PFSK-1 (cell line): ENCODE results near the gene GPR55.

ENCODE experiments used
- FOXP2 ChIP-seq: optimal IDR thresholded peaks from 2 replicates; pipeline ENCODE3; 2011; ENCODE audit warnings: borderline replicate concordance, control low read depth, inconsistent platforms; ENCODE audit not compliant: insufficient read depth; ENCODE audit errors: extremely low read length, extremely low read depth
- POLR2AphosphoS5 ChIP-seq: IDR thresholded peaks from 2 replicates; pipeline ENCODE4 v1.6.1; 2012; ENCODE audit warnings: low read depth, mild to moderate bottlenecking, control low read depth, low read length, moderate library complexity
- SIN3A ChIP-seq: IDR thresholded peaks from 2 replicates; pipeline ENCODE4 v1.6.1; 2012; ENCODE audit warnings: mild to moderate bottlenecking, low read length, moderate library complexity, borderline replicate concordance; ENCODE audit not compliant: insufficient read depth
- TAF1 ChIP-seq: IDR thresholded peaks from 2 replicates; pipeline ENCODE4 v1.6.1; 2012; ENCODE audit warnings: low read length, control low read depth, borderline replicate concordance; ENCODE audit not compliant: insufficient read depth
- TF ChIP-seq, protein P1 (sequence below), 2 experiments: IDR thresholded peaks; 2 replicates each; pipeline versions ENCODE4 v1.6.1 to v1.8.0; 2011 to 2012; ENCODE audit warnings: low read depth in 2 of 2, low read length in 2 of 2, control low read depth in 1 of 2, inconsistent platforms in 1 of 2, mild to moderate bottlenecking in 1 of 2, moderate library complexity in 1 of 2; ENCODE audit not compliant: insufficient read depth in 1 of 2

DNA sequence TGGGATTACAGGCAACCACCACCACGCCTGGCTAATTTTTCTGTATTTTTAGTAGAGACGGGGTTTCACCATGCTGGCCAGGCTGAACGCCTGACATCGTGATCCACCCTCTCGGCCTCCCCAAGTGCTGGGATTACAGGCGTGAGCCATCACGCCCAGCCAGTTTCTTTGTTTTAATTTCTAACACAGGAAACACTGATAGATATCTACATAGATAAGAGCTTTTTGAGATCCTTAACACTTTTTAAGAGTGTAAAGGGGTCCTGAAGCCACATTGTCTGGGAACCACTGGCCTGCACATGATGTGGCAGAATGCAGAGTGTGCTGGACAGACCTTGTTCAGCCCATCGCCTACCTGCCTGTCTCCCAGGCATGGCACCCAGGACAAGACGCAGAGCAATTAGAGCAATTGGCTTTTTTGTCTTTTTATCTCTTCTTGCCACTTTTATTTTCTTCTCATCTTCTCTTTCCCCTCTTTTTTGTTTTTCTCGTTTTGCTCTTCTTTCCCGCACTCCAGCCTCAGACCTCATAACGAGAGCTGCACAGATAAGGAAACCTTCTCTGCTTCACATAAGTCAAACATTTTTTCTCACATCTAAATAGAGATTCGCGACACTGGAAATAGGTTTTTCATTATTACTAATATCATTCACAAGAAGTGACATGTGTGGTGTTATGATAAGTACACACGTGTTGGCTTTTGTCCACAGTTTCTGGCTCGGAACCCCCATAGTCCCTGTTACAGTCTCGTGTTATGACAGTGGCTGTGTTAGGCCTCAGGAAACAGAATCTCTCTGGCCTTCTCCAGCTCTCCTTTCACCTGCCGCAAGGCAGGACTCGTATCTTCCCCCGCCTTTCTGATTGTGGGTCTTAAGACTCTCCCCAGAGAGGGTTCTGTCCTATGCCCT, 25.2 kb upstream of the GPR55 start:
- TF ChIP-seq TAF1, result no peak
- no peak for TF ChIP-seq SIN3A
- no peak for TF ChIP-seq POLR2AphosphoS5
- TF ChIP-seq FOXP2, result no peak
- TF ChIP-seq, protein P1, sequence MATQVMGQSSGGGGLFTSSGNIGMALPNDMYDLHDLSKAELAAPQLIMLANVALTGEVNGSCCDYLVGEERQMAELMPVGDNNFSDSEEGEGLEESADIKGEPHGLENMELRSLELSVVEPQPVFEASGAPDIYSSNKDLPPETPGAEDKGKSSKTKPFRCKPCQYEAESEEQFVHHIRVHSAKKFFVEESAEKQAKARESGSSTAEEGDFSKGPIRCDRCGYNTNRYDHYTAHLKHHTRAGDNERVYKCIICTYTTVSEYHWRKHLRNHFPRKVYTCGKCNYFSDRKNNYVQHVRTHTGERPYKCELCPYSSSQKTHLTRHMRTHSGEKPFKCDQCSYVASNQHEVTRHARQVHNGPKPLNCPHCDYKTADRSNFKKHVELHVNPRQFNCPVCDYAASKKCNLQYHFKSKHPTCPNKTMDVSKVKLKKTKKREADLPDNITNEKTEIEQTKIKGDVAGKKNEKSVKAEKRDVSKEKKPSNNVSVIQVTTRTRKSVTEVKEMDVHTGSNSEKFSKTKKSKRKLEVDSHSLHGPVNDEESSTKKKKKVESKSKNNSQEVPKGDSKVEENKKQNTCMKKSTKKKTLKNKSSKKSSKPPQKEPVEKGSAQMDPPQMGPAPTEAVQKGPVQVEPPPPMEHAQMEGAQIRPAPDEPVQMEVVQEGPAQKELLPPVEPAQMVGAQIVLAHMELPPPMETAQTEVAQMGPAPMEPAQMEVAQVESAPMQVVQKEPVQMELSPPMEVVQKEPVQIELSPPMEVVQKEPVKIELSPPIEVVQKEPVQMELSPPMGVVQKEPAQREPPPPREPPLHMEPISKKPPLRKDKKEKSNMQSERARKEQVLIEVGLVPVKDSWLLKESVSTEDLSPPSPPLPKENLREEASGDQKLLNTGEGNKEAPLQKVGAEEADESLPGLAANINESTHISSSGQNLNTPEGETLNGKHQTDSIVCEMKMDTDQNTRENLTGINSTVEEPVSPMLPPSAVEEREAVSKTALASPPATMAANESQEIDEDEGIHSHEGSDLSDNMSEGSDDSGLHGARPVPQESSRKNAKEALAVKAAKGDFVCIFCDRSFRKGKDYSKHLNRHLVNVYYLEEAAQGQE (IDR thresholded peaks at IDR 0.05; ENCODE audit: insufficient read depth in 1 of 2, low read depth in 2 of 2, low read length in 2 of 2), result no peak
